Measurements from ENCODE around the gene RNASEH2C.

Gene RNASEH2C

GRCh38 chr11:65680192-65680743 lies 40.3 kb downstream of the RNASEH2C start:
- DNase-seq = no peak

- no peak for DNase-seq
Measured at GRCh38 chr11:65672982-65673381, 47.6 kb downstream of the RNASEH2C start.

- DNase-seq = no peak
Measured at GRCh38 chr11:65672180-65672860, 48.3 kb downstream of the RNASEH2C start.

Data from activated gamma-delta T cell treated with Interleukin-2 at 50 U/mL for 16 hours (primary cell).